Cardiac muscle cell (in vitro differentiated cells and primary cell): ENCODE measurements around the gene CSAG2. TPM values are rescaled to one million over a fixed set of nuclear protein-coding genes. Genes with fewer than 3 reads are reported as not detected.
A peak's percentile ranks its signal among the peaks of the same experiment; 100 is the strongest.

Experiments used
- DNase-seq, 2 donors: peaks; one replicate each; pipeline versions ENCODE4 v3.0.0 to v3.0.0-alpha.2; 2010 to 2017; ENCODE audit warnings: low read depth in 1 of 2, low spot score in 1 of 2
- H3K27ac ChIP-seq: fragments of 200-600 bp; sonication (generic); 2 replicates; pipeline ENCODE4 v1.5.1; 2016
- H3K27me3 ChIP-seq: fragments of 200-600 bp; sonication (generic); 2 replicates; pipeline ENCODE4 v1.6.0; 2016; ENCODE audit warnings: control low read depth
- H3K36me3 ChIP-seq: fragments of 200-600 bp; sonication (generic); 2 replicates; pipeline ENCODE4 v1.5.1; 2016; ENCODE audit warnings: control low read depth
- H3K4me1 ChIP-seq: fragments of 200-600 bp; sonication (generic); 2 replicates; pipeline ENCODE4 v1.8.1; 2017; ENCODE audit warnings: low read depth, mild to moderate bottlenecking, mixed run types
- H3K4me3 ChIP-seq: fragments of 200-600 bp; sonication (generic); 2 replicates; pipeline ENCODE4 v1.5.1; 2016; ENCODE audit warnings: mild to moderate bottlenecking
- H3K9me3 ChIP-seq: fragments of 200-600 bp; sonication (generic); 2 replicates; pipeline ENCODE4 v1.5.1; 2017; ENCODE audit warnings: low read depth, mild to moderate bottlenecking, control low read depth
- polyA plus RNA-seq: library from polyadenylated mRNA; unstranded; fragments of >200 nt; fragmentation: Nextera tagmentation; extraction: Ambion mirVana; gene quantifications from 2 replicates; pipeline ENCODE4 v1.2.1, GENCODE V29; 2016
- total RNA-seq: library from RNA; depleted of rRNA; stranded (reverse); fragments of >200 nt; gene quantifications from 2 replicates; pipeline ENCODE4 v1.2.3, GENCODE V29; 2016
- TF ChIP-seq, protein P1 (sequence below): IDR thresholded peaks from 2 replicates; pipeline ENCODE4 v1.5.1; 2012; ENCODE audit warnings: low read depth, mild to moderate bottlenecking, low read length

Gene CSAG2
- total and polyA plus RNA-seq, 2 experiments from 2014 or later = not detected

DNA sequence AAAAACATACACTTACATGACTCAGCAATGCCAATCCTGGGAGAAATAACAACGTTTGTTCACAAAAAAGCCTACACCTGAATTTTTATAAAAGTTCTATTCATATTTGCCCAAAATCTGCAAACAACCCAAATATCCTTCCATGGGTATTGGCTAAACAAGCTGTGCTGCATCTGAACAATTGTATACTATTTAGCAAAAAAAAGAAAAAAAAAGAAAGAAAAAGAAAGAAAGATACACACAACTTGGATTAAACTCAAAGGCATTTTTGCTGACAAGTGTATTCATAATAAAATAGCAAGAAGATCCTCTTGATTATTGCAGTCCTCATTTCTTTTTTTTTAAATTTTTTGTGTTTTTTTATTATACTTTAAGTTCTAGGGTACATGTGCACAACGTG, 34.9 kb downstream of the CSAG2 start:
- H3K9me3 ChIP-seq = no peaks in the 10 kb centered on the region
- DNase-seq = no peak
- no peaks in the 10 kb centered on the region for H3K27me3 ChIP-seq
- H3K36me3 ChIP-seq = no peaks in the 10 kb centered on the region
- H3K4me1 ChIP-seq = no peaks in the 10 kb centered on the region
- no peak overlapping the region for H3K27ac ChIP-seq
- no peak overlapping the region for H3K4me3 ChIP-seq
- TF ChIP-seq, protein P1, sequence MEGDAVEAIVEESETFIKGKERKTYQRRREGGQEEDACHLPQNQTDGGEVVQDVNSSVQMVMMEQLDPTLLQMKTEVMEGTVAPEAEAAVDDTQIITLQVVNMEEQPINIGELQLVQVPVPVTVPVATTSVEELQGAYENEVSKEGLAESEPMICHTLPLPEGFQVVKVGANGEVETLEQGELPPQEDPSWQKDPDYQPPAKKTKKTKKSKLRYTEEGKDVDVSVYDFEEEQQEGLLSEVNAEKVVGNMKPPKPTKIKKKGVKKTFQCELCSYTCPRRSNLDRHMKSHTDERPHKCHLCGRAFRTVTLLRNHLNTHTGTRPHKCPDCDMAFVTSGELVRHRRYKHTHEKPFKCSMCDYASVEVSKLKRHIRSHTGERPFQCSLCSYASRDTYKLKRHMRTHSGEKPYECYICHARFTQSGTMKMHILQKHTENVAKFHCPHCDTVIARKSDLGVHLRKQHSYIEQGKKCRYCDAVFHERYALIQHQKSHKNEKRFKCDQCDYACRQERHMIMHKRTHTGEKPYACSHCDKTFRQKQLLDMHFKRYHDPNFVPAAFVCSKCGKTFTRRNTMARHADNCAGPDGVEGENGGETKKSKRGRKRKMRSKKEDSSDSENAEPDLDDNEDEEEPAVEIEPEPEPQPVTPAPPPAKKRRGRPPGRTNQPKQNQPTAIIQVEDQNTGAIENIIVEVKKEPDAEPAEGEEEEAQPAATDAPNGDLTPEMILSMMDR = no peak

DNA sequence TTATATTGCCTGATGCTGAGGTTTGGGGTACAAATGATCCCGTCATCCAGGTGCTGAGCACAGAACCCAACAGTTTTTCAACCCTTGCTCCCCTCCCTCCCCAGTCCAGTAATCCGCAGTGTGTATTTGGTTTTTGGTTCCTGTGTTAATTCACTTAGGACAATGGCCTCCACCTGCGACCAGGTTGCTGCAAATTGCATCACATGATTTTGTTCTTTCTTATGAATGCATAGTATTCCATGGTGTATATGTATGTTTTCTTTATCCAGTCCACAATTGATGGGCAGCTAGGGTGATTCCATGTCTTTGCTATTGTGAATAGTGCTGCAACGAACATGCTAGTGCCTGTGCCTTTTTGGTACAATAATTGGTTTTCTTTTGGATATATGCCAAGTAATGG, 46.0 kb downstream of the CSAG2 start:
- no peaks in the 10 kb centered on the region for H3K9me3 ChIP-seq
- DNase-seq = no peak
- TF ChIP-seq, protein P1 = no peak
- H3K27me3 ChIP-seq = no peaks in the 10 kb centered on the region
- no peak overlapping the region for H3K27ac ChIP-seq
- no peaks in the 10 kb centered on the region for H3K4me1 ChIP-seq
- H3K36me3 ChIP-seq = no peaks in the 10 kb centered on the region
- no peak overlapping the region for H3K4me3 ChIP-seq

DNA sequence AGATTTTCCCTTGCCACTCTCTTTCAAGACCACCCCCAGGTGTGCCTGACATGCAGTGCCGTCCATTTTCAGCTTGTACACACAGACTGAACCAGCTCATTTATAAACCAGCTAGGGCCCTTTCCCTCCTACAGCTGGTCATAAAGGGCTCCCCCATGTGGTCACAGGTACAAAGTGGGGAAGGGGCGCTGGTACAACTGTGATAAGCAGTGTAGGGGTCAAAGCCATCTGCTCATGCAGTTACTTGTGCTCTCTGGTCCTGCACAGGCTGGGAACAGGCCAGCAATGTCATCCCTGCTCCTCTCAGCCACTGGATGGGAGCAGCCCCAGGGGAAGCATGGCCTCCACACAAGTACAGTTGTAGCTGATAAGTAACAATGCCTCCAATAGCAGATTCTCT, 50.8 kb downstream of the CSAG2 start:
- H3K27me3 ChIP-seq = no peaks in the 10 kb centered on the region
- no peak overlapping the region for H3K27ac ChIP-seq
- peak in 1 of 2 donors; percentile 6 for DNase-seq
- no peaks in the 10 kb centered on the region for H3K9me3 ChIP-seq
- H3K4me3 ChIP-seq = no peak overlapping the region
- TF ChIP-seq, protein P1 = no peak
- no peaks in the 10 kb centered on the region for H3K36me3 ChIP-seq
- no peaks in the 10 kb centered on the region for H3K4me1 ChIP-seq

Other genes starting within 250 kb of the CSAG2 start
- 0.03 TPM in 1 of 2 replicates, not detected in the other for gene GABRQ, start 71.4 kb downstream of the CSAG2 start, total RNA-seq
- gene GABRQ, start 71.4 kb downstream of the CSAG2 start, polyA plus RNA-seq = not detected in 2 replicates
- not detected in 2 replicates for gene MAGEA3, start 10.5 kb downstream of the CSAG2 start, total RNA-seq
- gene MAGEA3, start 10.5 kb downstream of the CSAG2 start, polyA plus RNA-seq = not detected in 2 replicates
- gene MAGEA2B, start 5.4 kb upstream of the CSAG2 start, total RNA-seq = not detected in 2 replicates
- 0.29 TPM in 1 of 2 replicates, not detected in the other for gene MAGEA2B, start 5.4 kb upstream of the CSAG2 start, polyA plus RNA-seq
- not detected in 2 replicates for gene CSAG1, start 24.4 kb upstream of the CSAG2 start, total RNA-seq
- gene CSAG1, start 24.4 kb upstream of the CSAG2 start, polyA plus RNA-seq = not detected in 2 replicates
- gene MAGEA12, start 24.5 kb upstream of the CSAG2 start, total RNA-seq = not detected in 2 replicates
- not detected in 2 replicates for gene MAGEA12, start 24.5 kb upstream of the CSAG2 start, polyA plus RNA-seq
- gene MAGEA2, start 44.6 kb upstream of the CSAG2 start, total RNA-seq = 0.14 TPM in 1 of 2 replicates, not detected in the other
- 0.82 TPM in 1 of 2 replicates, not detected in the other for gene MAGEA2, start 44.6 kb upstream of the CSAG2 start, polyA plus RNA-seq
- gene CSAG3, start 49.9 kb upstream of the CSAG2 start, total RNA-seq = not detected in 2 replicates
- gene CSAG3, start 49.9 kb upstream of the CSAG2 start, polyA plus RNA-seq = not detected in 2 replicates
- not detected in 2 replicates for gene MAGEA6, start 60.4 kb upstream of the CSAG2 start, total RNA-seq
- gene MAGEA6, start 60.4 kb upstream of the CSAG2 start, polyA plus RNA-seq = not detected in 2 replicates
- 53.8 and 62.5 TPM in 2 replicates for gene CETN2, start 121.5 kb upstream of the CSAG2 start, total RNA-seq
- gene CETN2, start 121.5 kb upstream of the CSAG2 start, polyA plus RNA-seq = 81.8 and 88.6 TPM in 2 replicates
- 14.6 and 33.7 TPM in 2 replicates for gene NSDHL, start 121.8 kb upstream of the CSAG2 start, total RNA-seq
- 40.6 and 69.6 TPM in 2 replicates for gene NSDHL, start 121.8 kb upstream of the CSAG2 start, polyA plus RNA-seq
- gene ZNF185, start 188.8 kb upstream of the CSAG2 start, total RNA-seq = 10.3 and 11.7 TPM in 2 replicates
- 9.2 and 10.8 TPM in 2 replicates for gene ZNF185, start 188.8 kb upstream of the CSAG2 start, polyA plus RNA-seq